GM10248 (cell line): Measurements from ENCODE around the gene LUC7L.
A peak's percentile ranks its signal among the peaks of the same experiment; 100 is the strongest.

Source experiments
- CTCF ChIA-PET: fragments of 300-600 bp; sonication (Branson Sonifier 250); formaldehyde crosslinking; extraction: SDS; loops from one replicate; lab custom pipeline; 2021; ENCODE audit warnings: antibody characterized with exemption; lab: Yijun Ruan, JAX
- POLR2A ChIA-PET: fragments of 350-650 bp; sonication (Branson Sonifier 250); formaldehyde crosslinking; extraction: SDS; loops from one replicate; lab custom pipeline; 2020; ENCODE audit warnings: antibody characterized with exemption; lab: Yijun Ruan, JAX
- DNase-seq: peaks from one replicate; pipeline ENCODE4 v3.0.0; 2012; ENCODE audit errors: extremely low spot score
- CTCF ChIP-seq: IDR thresholded peaks from 2 replicates; pipeline ENCODE4 v1.5.1; 2012; ENCODE audit warnings: mild to moderate bottlenecking, low read depth; ENCODE audit errors: extremely low read depth, missing control alignments, control extremely low read depth

Gene LUC7L

GRCh38 chr16:243348-243747, 14.1 kb upstream of the LUC7L start:
- CTCF ChIA-PET, result interaction anchor here (1.2 kb wide), 2 partner anchors 9 to 125 kb away, joined by 3 read pairs; no protein-coding TSS in a partner anchor
- TF ChIP-seq CTCF, result no peak
- no peak for DNase-seq
- POLR2A ChIA-PET, result no interaction called here

GRCh38 chr16:242281-242680, 13.0 kb upstream of the LUC7L start:
- ChIA-PET CTCF (interaction anchor here (1.2 kb wide), 2 partner anchors 10 to 124 kb away, joined by 3 read pairs; no protein-coding TSS in a partner anchor), POLR2A (no interaction called here)
- no peak for TF ChIP-seq CTCF
- no peak for DNase-seq

GRCh38 chr16:240559-240958, 11.3 kb upstream of the LUC7L start:
- no peak for TF ChIP-seq CTCF
- no peak for DNase-seq
- POLR2A ChIA-PET, result interaction anchor here (0.6 kb wide), 1 partner anchor 22 kb away, joined by 5 read pairs; no protein-coding TSS in a partner anchor
- CTCF ChIA-PET, result interaction anchor here (1.1 to 2.2 kb wide), 3 partner anchors 9 to 13 kb away, joined by 3 to 5 read pairs (median 4); partner anchors contain the start of gene LUC7L

- ChIA-PET CTCF (interaction anchor here (1.1 to 2.2 kb wide), 5 partner anchors 9 to 58 kb away, joined by 3 to 5 read pairs (median 4); partner anchors contain the start of gene LUC7L), POLR2A (interaction anchor here (0.5 kb wide), 1 partner anchor 19 kb away, joined by 4 read pairs; no protein-coding TSS in a partner anchor)
- TF ChIP-seq CTCF, result no peak
- no peak for DNase-seq
These were observed 10.7 kb upstream of the LUC7L start for GRCh38 chr16:239948-240277.

GRCh38 chr16:234468-235305, 5.4 kb upstream of the LUC7L start, which contains the start of gene FAM234A:
Gene FAM234A (plus strand): TSS chr16:234821. CDS start chr16:254414, 19,593 bp downstream.
- POLR2A ChIA-PET, result interaction anchor here (1.2 to 1.6 kb wide), 2 partner anchors 16 to 34 kb away, joined by 4 to 7 read pairs; no protein-coding TSS in a partner anchor

More at GRCh38 chr16:234468-235305, 5.4 kb upstream of the LUC7L start, which contains the start of gene FAM234A:
- peak; percentile 96 for DNase-seq
- TF ChIP-seq CTCF, result peak; percentile 30
- CTCF ChIA-PET, result interaction anchor here (0.8 to 1.7 kb wide), 7 partner anchors 9 to 126 kb away, joined by 3 to 10 read pairs (median 5); no protein-coding TSS in a partner anchor
